Inflammatory macrophage treated with lipopolysaccharide for 4 hours (primary cell): ENCODE data around the gene SLC35E3.

Experiments used
- DNase-seq: peaks from one replicate; pipeline ENCODE4 v3.0.0-alpha.2; 2020

The SLC35E3 gene

GRCh38 chr12:68771223-68771925, 25.4 kb downstream of the SLC35E3 start:
- DNase-seq: peak; percentile 7

GRCh38 chr12:68772714-68773113, 26.7 kb downstream of the SLC35E3 start:
- no peak for DNase-seq

GRCh38 chr12:68773582-68773981, 27.6 kb downstream of the SLC35E3 start:
- no peak for DNase-seq

- DNase-seq: no peak
Measured at GRCh38 chr12:68775121-68775630, 29.2 kb downstream of the SLC35E3 start.

GRCh38 chr12:68776976-68777610, 31.1 kb downstream of the SLC35E3 start:
- DNase-seq: no peak

GRCh38 chr12:68779280-68779679, 33.3 kb downstream of the SLC35E3 start:
- no peak for DNase-seq

GRCh38 chr12:68780731-68781130, 34.8 kb downstream of the SLC35E3 start:
- no peak for DNase-seq

- no peak for DNase-seq
Measured at GRCh38 chr12:68781728-68782127, 35.8 kb downstream of the SLC35E3 start.

GRCh38 chr12:68784015-68784414, 38.0 kb downstream of the SLC35E3 start:
- peak; percentile 92 for DNase-seq

- DNase-seq: peak; percentile 95
Measured at GRCh38 chr12:68785358-68785757, 39.4 kb downstream of the SLC35E3 start.

- no peak for DNase-seq
Measured at GRCh38 chr12:68785823-68786222, 39.8 kb downstream of the SLC35E3 start.

GRCh38 chr12:68786929-68787328, 41.0 kb downstream of the SLC35E3 start:
- DNase-seq: peak; percentile 51

- DNase-seq: no peak
Measured at GRCh38 chr12:68788554-68789143, 42.7 kb downstream of the SLC35E3 start.

- DNase-seq: no peak
Measured at GRCh38 chr12:68789144-68789878, 43.3 kb downstream of the SLC35E3 start.

- DNase-seq: no peak
Measured at GRCh38 chr12:68790081-68790951, 44.3 kb downstream of the SLC35E3 start.

- no peak for DNase-seq
Measured at GRCh38 chr12:68790952-68791234, 44.9 kb downstream of the SLC35E3 start.

GRCh38 chr12:68791897-68792481, 46.0 kb downstream of the SLC35E3 start:
- DNase-seq: no peak

- peak; percentile 60 for DNase-seq
Measured at GRCh38 chr12:68792952-68793351, 47.0 kb downstream of the SLC35E3 start.

- DNase-seq: no peak
Measured at GRCh38 chr12:68793436-68793835, 47.5 kb downstream of the SLC35E3 start.

- DNase-seq: no peak
Measured at GRCh38 chr12:68793975-68794652, 48.1 kb downstream of the SLC35E3 start.

- no peak for DNase-seq
Measured at GRCh38 chr12:68794653-68795251, 48.8 kb downstream of the SLC35E3 start.
